GM12874 (cell line): ENCODE measurements around the gene SLC6A4.

Source experiments
- CTCF ChIP-seq: IDR thresholded peaks from 2 replicates; pipeline ENCODE4 v1.5.1; 2011; ENCODE audit warnings: low read depth, mild to moderate bottlenecking, control low read depth, low read length, moderate library complexity; ENCODE audit not compliant: insufficient read depth

Gene SLC6A4

GRCh38 chr17:30235386-30236296, at the start of gene SLC6A4:
Gene SLC6A4, minus strand, starts transcription at chr17:30235697. Its CDS starts 13,739 bp downstream, at chr17:30221958.
- no peak for TF ChIP-seq CTCF

GRCh38 chr17:30279156-30279555, 43.7 kb upstream of the SLC6A4 start:
- TF ChIP-seq CTCF, result no peak

- peak; percentile 7; the same call in 1 of the 2 replicates for TF ChIP-seq CTCF
Measured at GRCh38 chr17:30278032-30278431, 42.5 kb upstream of the SLC6A4 start.

GRCh38 chr17:30275911-30276310, 40.4 kb upstream of the SLC6A4 start:
- TF ChIP-seq CTCF, result no peak

- TF ChIP-seq CTCF, result no peak
Measured at GRCh38 chr17:30274887-30275286, 39.4 kb upstream of the SLC6A4 start.

GRCh38 chr17:30273373-30273772, 37.9 kb upstream of the SLC6A4 start:
- TF ChIP-seq CTCF, result no peak

- TF ChIP-seq CTCF, result no peak
Measured at GRCh38 chr17:30271102-30271501, 35.6 kb upstream of the SLC6A4 start.
